GM18505 (cell line): Measurements from ENCODE around the gene XAGE1A.
"Not testable (repeated sequence)": the region's sequence is repeated elsewhere in the genome, so short reads cannot be mapped to it uniquely, and the experiment has no call there.

ENCODE experiments used
- ATAC-seq: cut with Tn5 transposase; IDR thresholded peaks from one replicate; pipeline ENCODE4 v1.9.1; 2021; ENCODE audit not compliant: unreplicated experiment
- POLR2A ChIP-seq: IDR thresholded peaks from 4 replicates; pipeline ENCODE4 v1.6.1; 2011; ENCODE audit warnings: borderline replicate concordance; ENCODE audit not compliant: insufficient read depth, insufficient read length; ENCODE audit errors: extremely low read depth

The XAGE1A gene

DNA sequence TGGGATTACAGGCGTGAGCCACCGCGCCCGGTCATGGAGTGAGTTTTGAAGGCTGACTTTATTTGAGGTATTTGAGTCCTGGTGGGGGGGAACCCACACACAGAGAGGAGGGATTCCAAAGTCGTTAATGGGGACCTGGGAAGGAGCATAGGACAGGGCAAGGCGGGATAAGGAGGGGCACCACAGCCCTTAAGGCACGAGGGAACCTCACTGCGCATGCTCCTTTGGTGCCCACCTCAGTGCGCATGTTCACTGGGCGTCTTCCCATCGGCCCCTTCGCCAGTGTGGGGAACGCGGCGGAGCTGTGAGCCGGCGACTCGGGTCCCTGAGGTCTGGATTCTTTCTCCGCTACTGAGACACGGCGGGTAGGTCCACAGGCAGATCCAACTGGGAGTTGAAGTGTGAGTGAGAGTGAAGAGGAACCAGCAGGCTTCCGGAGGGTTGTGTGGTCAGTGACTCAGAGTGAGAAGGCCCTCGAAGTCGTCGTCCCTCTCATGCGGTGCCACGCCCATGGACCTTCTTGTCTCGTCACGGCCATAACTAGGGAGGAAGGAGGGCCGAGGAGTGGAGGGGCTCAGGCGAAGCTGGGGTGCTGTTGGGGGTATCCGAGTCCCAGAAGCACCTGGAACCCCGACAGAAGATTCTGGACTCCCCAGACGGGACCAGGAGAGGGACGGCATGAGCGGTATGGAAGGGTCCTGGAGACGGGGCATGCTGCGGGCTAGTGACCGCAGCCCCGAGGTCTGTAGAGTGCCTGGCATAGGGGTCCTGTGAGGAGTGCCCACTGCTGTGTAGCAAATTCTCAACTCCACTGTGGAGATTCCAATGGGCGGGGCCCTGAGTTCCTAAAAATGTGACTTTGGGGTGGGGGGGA, at the start of gene XAGE1A:
Gene XAGE1A, plus strand, starts transcription at position 264 of the 874 bp plus-strand sequence. CDS start 1,554 bp downstream, outside the sequence.
- ATAC-seq: not testable (repeated sequence)

DNA sequence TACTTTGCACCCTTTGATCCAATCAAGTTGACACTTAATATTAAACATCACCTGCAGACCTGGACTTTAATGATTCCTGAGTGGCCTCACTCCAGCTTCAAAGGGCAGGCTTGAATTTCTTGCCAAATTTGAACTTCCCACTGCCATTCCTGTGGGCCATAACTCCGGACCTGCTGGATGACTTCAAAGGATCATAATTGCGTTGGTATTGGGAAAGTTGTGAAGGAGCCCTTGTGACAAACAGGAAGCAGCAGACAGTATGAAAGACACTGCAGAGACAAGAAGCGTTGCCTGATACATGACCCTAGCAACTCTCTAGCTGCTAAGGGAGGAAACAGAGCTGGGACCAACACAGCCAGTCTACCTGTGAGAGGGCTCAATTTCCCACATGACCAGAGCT, 43.6 kb upstream of the XAGE1A start:
- not testable (repeated sequence) for ATAC-seq

- ATAC-seq: not testable (repeated sequence)
These were observed 24.3 kb upstream of the XAGE1A start for GRCh38 chrX:52471301-52471700.

DNA sequence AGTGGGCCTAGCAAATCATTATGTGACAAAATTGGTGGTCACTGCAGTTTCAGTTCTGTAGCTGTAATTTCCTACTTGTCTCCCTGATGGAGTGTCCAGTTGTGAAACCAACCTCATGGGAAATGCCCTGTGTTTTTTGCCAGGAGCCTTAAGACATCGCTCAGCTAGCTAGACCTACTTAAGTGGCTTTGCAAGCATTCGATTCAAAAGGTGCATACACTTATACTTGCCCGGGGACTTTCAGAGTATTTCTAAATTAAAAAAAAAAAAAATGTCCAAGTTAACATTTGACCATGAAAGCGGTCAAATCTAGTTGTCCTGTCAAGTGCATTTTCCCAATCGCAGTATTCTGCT, 788 bp downstream of the XAGE1A start:
- not testable (repeated sequence) for ATAC-seq

GRCh38 chrX:52501362-52501761, 5.8 kb downstream of the XAGE1A start:
- not testable (repeated sequence) for ATAC-seq

GRCh38 chrX:52504551-52504950, 8.9 kb downstream of the XAGE1A start:
- ATAC-seq: no peak

DNA sequence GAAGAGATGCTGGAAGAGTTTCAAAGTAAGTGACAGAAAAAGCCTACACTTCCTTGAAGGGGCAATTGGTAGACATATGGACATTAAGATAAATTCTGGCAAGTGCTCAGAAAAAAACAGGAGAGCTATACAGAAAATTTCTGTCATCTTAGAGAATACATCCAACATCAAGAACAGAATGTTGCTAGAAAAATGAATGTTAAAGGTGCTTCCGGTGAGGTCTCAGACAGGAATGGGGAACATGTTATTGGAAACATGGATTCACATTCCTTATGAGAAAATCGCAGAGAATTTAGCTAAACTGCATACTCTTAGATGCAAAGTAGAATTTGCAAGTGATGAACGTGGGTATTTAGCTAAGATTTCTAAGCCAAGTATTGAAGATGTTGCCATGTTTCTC, 11.7 kb downstream of the XAGE1A start:
- ATAC-seq: no peak
- TF ChIP-seq POLR2A: no peak

More at GRCh38 chrX:52504551-52504950, 8.9 kb downstream of the XAGE1A start:
- no peak for TF ChIP-seq POLR2A

- no peak for ATAC-seq
- TF ChIP-seq POLR2A: no peak
These were observed 14.3 kb downstream of the XAGE1A start for GRCh38 chrX:52509916-52510315.

- ATAC-seq: not testable (repeated sequence)
These were observed 15.5 kb downstream of the XAGE1A start for GRCh38 chrX:52511126-52511525.

DNA sequence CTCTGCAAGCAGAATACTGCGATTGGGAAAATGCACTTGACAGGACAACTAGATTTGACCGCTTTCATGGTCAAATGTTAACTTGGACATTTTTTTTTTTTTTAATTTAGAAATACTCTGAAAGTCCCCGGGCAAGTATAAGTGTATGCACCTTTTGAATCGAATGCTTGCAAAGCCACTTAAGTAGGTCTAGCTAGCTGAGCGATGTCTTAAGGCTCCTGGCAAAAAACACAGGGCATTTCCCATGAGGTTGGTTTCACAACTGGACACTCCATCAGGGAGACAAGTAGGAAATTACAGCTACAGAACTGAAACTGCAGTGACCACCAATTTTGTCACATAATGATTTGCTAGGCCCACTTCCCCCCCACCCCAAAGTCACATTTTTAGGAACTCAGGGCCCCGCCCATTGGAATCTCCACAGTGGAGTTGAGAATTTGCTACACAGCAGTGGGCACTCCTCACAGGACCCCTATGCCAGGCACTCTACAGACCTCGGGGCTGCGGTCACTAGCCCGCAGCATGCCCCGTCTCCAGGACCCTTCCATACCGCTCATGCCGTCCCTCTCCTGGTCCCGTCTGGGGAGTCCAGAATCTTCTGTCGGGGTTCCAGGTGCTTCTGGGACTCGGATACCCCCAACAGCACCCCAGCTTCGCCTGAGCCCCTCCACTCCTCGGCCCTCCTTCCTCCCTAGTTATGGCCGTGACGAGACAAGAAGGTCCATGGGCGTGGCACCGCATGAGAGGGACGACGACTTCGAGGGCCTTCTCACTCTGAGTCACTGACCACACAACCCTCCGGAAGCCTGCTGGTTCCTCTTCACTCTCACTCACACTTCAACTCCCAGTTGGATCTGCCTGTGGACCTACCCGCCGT, 20.7 kb downstream of the XAGE1A start:
- not testable (repeated sequence) for ATAC-seq

GRCh38 chrX:52516987-52517325, 21.3 kb downstream of the XAGE1A start, which contains the start of gene XAGE1B:
Gene XAGE1B (minus strand): TSS chrX:52517063. CDS start chrX:52515527, 1,536 bp downstream.
- not testable (repeated sequence) for ATAC-seq

DNA sequence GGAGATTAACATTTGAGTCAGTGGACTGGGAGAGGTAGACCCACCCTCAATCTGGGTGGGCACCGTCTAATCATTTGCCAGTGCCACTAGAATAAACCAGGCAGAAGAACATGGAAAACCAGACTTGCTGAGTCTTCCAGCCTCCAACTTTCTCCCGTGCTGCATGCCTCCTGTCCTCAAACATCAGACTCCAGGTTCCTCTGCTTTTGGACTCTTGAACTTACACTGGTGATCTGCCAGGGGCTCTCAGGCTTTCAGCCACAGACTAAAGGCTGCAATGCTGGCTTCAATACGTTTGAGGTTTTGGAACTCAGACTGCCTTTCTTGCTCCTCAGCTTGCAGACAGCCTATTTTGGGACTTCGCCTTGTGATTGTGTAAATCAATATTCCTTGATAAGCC, 45.4 kb downstream of the XAGE1A start:
- not testable (repeated sequence) for ATAC-seq

GRCh38 chrX:52542311-52542710, 46.7 kb downstream of the XAGE1A start:
- no peak for ATAC-seq
- no peak for TF ChIP-seq POLR2A

GRCh38 chrX:52544147-52544840, 48.7 kb downstream of the XAGE1A start:
- ATAC-seq: no peak
- TF ChIP-seq POLR2A: no peak

- not testable (repeated sequence) for ATAC-seq
These were observed 53.2 kb downstream of the XAGE1A start for GRCh38 chrX:52548769-52549168.
